HG02970 (cell line): ENCODE data around the gene SLC5A10.
"Not testable (repeated sequence)": the region's sequence is repeated elsewhere in the genome, so short reads cannot be mapped to it uniquely, and the experiment has no call there.

Source experiments
- ATAC-seq: cut with Tn5 transposase; IDR thresholded peaks from one replicate; pipeline ENCODE4 v1.9.1; 2021; ENCODE audit warnings: mild to moderate bottlenecking, moderate library complexity, moderate number of reproducible peaks; ENCODE audit not compliant: unreplicated experiment, low FRiP score

The SLC5A10 gene

GRCh38 chr17:19036186-19036585 lies 84.2 kb downstream of the SLC5A10 start:
- not testable (repeated sequence) for ATAC-seq

DNA sequence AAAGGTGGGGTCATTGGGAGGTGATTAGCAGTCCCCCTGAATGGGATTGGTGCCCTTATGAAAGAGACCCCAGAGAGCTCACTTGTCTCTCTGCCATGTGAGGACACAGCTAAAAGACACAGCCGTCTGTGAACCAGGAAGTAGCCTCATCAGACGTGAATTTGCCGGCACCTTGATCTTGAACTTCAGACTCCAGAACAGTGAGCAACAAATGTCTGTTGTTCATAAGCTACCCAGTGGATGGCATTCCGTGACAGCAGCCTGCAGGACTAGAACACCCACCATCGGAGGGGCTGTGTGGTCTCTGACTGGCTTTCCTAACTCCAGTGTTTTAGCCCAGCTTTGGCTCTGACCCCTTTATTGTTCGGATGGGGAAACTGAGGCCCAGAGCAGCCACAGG lies 85.6 kb downstream of the SLC5A10 start:
- ATAC-seq: not testable (repeated sequence)

DNA sequence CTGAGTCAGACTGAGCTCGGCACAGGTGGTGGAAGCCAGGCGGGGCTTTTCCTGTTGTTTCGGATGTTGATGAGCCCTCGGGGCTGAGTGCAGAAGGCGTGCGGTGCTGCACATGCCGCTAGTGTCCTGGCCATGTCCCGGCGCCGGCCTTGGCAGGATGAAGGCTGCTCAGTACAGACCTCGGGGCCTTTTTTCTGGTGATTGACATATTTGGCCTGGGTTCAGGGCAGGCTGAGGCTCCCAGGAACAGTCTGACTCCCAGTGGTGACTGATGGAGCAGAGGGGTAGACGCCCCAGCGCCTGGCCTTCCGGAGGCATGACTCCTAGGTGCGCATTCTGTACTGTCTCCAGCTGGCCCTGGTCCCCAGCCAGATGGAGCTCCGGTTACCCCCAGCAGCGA lies 86.0 kb downstream of the SLC5A10 start:
- ATAC-seq: not testable (repeated sequence)

GRCh38 chr17:19038730-19039129 lies 86.8 kb downstream of the SLC5A10 start:
- not testable (repeated sequence) for ATAC-seq

DNA sequence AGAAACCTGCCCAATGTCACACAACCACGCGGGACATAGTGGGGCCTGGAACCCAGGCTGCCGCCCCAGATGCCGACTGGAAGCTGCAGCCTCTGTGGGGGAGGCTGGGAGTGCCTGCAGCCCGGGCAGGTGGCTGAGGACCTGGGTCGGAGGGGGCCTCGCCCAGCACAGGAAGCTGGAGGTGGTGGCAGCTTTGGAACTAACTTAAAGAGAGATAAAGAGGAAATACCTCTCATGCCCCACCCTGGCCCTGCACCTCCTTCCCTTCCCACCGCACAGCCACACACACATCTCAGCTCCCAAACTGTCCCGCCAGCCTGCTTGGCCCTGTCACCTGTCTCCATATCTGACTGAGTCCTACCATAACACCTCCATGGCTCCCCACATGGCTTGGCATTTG lies 88.4 kb downstream of the SLC5A10 start:
- ATAC-seq: not testable (repeated sequence)

DNA sequence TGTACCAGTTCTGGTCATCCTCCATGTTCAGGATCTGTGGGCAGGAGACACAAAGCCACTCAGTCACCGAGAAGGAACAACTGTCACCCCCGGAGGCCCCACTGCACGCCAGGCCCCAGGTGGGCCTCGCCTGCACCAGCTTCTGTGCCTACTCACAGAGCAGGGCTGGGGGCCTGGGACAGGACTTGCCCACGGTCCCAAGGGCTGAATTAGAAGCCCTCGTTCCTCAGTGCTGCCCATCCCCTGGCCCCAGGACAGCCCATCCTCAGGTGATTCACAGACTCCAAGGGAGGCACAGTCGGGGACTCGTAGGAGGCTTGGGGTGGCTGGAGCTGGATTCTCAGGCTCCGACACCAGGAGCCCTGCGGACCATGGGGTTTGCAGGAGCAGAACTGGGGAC lies 89.9 kb downstream of the SLC5A10 start:
- ATAC-seq: not testable (repeated sequence)

DNA sequence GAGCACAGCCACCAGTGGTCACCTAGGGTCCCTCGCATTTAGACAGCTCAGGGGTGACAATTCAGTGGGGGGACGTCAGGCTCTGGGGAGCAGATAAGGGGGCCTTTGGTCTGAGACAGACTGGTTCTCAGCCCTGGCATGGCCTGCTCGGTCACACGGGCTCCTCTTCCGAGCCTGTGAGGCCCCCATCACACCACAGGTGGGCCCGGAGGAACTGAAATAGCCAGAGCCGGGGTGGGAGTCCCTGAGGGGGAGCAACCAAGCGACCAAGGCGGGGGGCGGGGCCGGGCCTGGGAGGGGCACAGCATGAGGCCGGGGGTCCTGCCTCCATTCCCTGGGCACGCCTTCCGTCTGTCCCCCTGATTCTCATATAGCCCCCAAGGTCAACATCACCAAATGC lies 90.4 kb downstream of the SLC5A10 start:
- ATAC-seq: not testable (repeated sequence)

GRCh38 chr17:19043032-19043431 lies 91.1 kb downstream of the SLC5A10 start:
- not testable (repeated sequence) for ATAC-seq

- ATAC-seq: not testable (repeated sequence)
Observed at GRCh38 chr17:19044643-19045042, 92.7 kb downstream of the SLC5A10 start.

DNA sequence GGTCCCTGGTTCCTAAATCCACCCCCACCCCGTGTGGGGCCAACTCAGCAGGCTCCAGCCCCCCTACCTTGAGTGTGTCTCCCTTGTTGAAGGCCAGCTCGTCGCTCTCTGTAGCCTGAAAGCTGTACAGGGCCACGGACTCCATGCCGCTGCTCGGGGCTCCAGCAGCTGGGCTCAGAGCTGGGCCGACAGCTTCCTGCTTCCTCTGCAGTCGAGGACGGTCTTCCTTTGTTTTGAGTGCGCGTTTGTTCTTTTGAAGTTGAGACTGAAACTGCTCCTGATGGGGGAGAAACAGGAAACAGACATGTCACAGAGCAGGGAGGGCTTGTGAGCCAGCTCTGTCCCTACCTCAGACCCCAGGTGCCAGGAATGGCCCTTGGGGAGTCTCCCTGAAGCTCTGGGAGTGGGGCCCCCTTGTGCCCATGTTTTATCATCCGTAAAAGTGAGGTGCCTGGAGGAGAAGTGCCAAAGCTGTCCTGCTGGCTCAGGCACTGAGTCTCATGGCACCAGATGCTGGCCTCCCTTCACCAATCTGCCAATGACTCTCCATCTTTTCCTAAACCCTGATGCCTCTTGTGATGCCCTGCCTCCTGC lies 94.9 kb downstream of the SLC5A10 start, which contains the start of gene GRAP:
Gene GRAP (minus strand): TSS at position 176 of the 594 bp plus-strand sequence. CDS start 31 bp downstream, at position 145.
- ATAC-seq: not testable (repeated sequence)

DNA sequence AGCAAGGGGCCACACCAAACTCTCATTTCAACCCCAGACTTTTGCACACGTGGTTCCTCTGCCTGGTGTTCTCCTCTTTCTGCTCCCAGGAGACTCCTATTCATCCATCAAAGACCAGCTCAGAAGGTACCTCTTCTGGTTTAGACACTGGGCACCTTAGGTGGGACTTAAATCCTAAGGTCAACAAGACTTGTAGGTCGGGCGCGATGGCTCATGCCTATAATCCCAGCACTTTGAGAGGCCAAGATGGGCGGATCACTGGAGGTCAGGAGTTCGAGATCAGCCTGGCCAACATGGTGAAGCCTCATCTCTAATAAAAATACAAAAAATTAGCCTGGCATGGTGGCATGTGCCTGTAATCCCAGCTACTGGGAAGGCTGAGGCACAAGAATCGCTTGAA lies 95.5 kb downstream of the SLC5A10 start:
- not testable (repeated sequence) for ATAC-seq

DNA sequence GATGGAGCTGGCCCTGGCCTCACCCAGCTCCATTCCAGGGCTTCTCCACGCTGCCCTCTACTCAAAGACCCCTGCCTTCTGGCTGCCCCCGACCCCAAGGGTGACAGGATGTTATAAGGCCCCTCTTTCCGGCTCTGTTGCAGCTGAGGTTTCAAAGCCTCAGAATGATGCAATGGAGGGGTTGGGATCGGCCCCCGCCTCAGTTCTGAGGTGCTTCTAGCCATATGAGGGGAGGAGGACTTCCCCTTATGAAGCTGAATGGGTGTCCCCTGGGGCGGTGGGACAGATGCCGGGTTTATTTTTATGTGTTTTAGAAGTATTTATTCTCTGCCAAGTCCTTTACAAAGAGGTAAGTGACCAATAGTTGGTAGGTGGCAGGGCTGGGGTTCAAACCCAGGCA lies 96.9 kb downstream of the SLC5A10 start:
- ATAC-seq: not testable (repeated sequence)

- ATAC-seq: not testable (repeated sequence)
Observed at GRCh38 chr17:19055447-19055846, 103.5 kb downstream of the SLC5A10 start.

DNA sequence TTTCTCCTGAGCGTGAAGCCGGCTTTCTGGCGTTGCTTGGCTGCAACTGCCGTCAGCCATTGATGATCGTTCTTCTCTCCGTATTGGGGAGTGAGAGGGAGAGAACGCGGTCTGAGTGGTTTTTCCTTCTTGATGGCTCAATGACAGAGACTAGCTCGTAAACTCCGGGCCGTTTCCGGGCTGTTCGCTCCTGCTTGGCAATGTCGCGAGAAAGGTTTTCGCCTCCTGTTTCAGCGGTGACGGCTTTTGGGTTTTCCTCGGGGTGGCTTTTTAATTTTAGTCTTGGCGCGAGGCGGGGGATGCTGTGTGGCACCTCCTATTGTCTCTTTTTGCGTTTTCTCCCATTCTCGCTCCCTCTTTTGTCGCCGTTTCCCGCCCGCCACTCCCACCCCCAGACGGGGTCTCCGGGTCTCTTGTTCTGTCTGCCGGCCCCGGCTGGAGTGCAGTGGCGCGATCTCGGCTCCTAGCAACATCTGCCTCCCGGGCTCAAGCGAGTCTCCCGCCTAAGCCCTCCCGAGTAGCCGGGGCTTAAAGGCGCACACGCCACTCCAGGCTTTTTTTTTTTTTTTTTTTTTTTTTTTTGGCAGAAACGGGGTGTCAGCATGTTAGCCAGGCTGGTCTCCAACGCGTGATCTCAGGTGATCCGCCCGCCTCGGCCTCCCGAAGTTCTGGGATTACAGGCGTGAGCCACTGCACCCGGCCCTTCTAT lies 110.2 kb downstream of the SLC5A10 start:
- peak; percentile 51 for ATAC-seq

GRCh38 chr17:19062718-19063325 lies 110.9 kb downstream of the SLC5A10 start:
- ATAC-seq: peak; percentile 71

GRCh38 chr17:19063326-19063956 lies 111.5 kb downstream of the SLC5A10 start:
- ATAC-seq: not testable (repeated sequence)

- not testable (repeated sequence) for ATAC-seq
Observed at GRCh38 chr17:19064378-19064777, 112.4 kb downstream of the SLC5A10 start.

- ATAC-seq: peak; percentile 81
Observed at GRCh38 chr17:19070318-19071168, 118.6 kb downstream of the SLC5A10 start.
